Karpas-422 (cell line): ENCODE data around the gene RELA. TPM values are rescaled to one million over a fixed set of nuclear protein-coding genes. Genes with fewer than 3 reads are reported as not detected.

Experiments used
- DNase-seq: peaks from one replicate; pipeline ENCODE4 v3.0.0-alpha.2; 2015
- H2AFZ ChIP-seq: fragments of 200-600 bp; sonication (generic); 2 replicates; pipeline ENCODE4 v1.6.1; 2014; ENCODE audit warnings: antibody characterized with exemption, low read length, mixed read lengths
- H3K27ac ChIP-seq: fragments of 200-600 bp; sonication (generic); 2 replicates; pipeline ENCODE4 v1.5.1; 2014; ENCODE audit warnings: mild to moderate bottlenecking, low read length, moderate library complexity
- H3K27me3 ChIP-seq: fragments of 200-600 bp; sonication (generic); 2 replicates; pipeline ENCODE4 v1.6.1; 2014; ENCODE audit warnings: low read length, mixed read lengths
- H3K36me3 ChIP-seq: fragments of 200-600 bp; sonication (generic); 2 replicates; pipeline ENCODE4 v1.6.1; 2014; ENCODE audit warnings: low read length, mixed read lengths; ENCODE audit not compliant: insufficient read depth
- H3K4me1 ChIP-seq: fragments of 200-600 bp; sonication (generic); 2 replicates; pipeline ENCODE4 v1.6.1; 2014; ENCODE audit warnings: mild to moderate bottlenecking, low read length, mixed read lengths
- H3K4me2 ChIP-seq: fragments of 200-600 bp; sonication (generic); 2 replicates; pipeline ENCODE4 v1.6.1; 2014; ENCODE audit warnings: low read length, low read depth, mild to moderate bottlenecking; ENCODE audit not compliant: poor library complexity, severe bottlenecking
- H3K4me3 ChIP-seq: fragments of 200-600 bp; sonication (generic); 2 replicates; pipeline ENCODE4 v1.5.1; 2014; ENCODE audit warnings: mild to moderate bottlenecking, antibody characterized with exemption, low read length, mixed read lengths
- H3K79me2 ChIP-seq: fragments of 200-600 bp; sonication (generic); 2 replicates; pipeline ENCODE4 v1.6.1; 2014; ENCODE audit warnings: mild to moderate bottlenecking, low read length, mixed read lengths
- H3K9ac ChIP-seq: fragments of 200-600 bp; sonication (generic); 2 replicates; pipeline ENCODE4 v1.6.0; 2014; ENCODE audit warnings: low read length
- H3K9me2 ChIP-seq: fragments of 200-600 bp; sonication (generic), shearing (Covaris generic); replicated peaks from 2 replicates; pipeline ENCODE4 v1.6.0; 2014; ENCODE audit warnings: mild to moderate bottlenecking, low read length, moderate library complexity; ENCODE audit not compliant: insufficient read depth
- H3K9me3 ChIP-seq: fragments of 300-700, 200-600 bp; sonication (generic); 2 replicates; pipeline ENCODE4 v1.6.1; 2014; ENCODE audit warnings: low read length, mixed read lengths
- H4K20me1 ChIP-seq: fragments of 200-600 bp; sonication (generic); 2 replicates; pipeline ENCODE4 v1.6.1; 2014; ENCODE audit warnings: mild to moderate bottlenecking, antibody characterized with exemption, low read length, low read depth; ENCODE audit not compliant: insufficient read depth
- total RNA-seq: library from RNA; depleted of rRNA; stranded (reverse); fragments of >200 nt; shearing (Covaris generic); gene quantifications from 2 replicates; pipeline ENCODE4 v1.2.3, GENCODE V29; 2014; ENCODE audit warnings: low replicate concordance

Gene RELA
- total RNA-seq, 1 experiment from 2014 or later: 44.0 TPM

DNA sequence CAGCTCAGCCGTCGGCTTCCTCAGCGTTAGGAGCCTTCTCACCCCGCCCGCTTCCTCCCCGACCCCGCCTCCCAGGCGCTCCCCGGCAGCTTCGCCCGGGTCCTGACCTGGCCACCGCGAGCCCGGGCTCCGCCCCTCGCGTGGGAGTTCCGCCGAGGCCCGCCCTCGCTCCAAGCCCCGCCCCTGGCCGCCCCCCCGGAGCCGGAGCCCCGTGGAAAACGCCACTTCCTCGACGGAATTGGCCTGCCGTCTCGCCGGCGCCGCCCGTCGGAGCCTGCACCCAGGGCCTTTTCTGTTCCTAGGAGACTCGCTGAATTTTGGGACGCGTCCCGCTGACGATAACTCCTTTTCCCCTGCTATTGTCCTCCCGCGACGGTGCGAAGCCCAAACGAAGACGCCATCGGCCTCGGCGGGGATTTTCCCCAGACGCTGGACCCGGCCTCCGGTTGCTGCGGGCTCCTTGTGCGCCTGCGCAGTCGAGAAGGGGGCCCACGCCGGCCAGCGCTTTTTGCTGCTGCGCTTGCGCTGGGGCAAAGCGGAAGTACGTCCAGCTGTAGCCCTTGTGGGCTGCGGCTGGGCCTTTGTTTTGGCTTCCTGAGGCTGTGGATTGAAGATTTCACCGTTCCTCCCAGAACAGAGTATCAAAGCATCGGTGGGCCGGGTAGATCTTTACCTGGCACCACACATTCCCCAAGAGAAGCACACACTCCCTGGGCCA, 10.0 kb downstream of the RELA start:
- Histone ChIP-seq H2AFZ (no peak overlapping the region), H4K20me1 (no peaks in the 10 kb centered on the region; the same call in 1 of the 2 replicates), H3K27me3 (no peaks in the 10 kb centered on the region), H3K9me2 (no peaks in the 10 kb centered on the region), H3K36me3 (peaks cover 20% of the 10 kb centered on the region), H3K4me1 (peaks cover 24% of the 10 kb centered on the region), H3K4me2 (peak overlapping the region; percentile 84), H3K9me3 (no peaks in the 10 kb centered on the region), H3K9ac (peak overlapping the region; percentile 75), H3K27ac (peak overlapping the region; percentile 85), H3K4me3 (peak overlapping the region; percentile 58; the same call in 1 of the 2 replicates), H3K79me2 (no peaks in the 10 kb centered on the region)
- peak; percentile 95 for DNase-seq

DNA sequence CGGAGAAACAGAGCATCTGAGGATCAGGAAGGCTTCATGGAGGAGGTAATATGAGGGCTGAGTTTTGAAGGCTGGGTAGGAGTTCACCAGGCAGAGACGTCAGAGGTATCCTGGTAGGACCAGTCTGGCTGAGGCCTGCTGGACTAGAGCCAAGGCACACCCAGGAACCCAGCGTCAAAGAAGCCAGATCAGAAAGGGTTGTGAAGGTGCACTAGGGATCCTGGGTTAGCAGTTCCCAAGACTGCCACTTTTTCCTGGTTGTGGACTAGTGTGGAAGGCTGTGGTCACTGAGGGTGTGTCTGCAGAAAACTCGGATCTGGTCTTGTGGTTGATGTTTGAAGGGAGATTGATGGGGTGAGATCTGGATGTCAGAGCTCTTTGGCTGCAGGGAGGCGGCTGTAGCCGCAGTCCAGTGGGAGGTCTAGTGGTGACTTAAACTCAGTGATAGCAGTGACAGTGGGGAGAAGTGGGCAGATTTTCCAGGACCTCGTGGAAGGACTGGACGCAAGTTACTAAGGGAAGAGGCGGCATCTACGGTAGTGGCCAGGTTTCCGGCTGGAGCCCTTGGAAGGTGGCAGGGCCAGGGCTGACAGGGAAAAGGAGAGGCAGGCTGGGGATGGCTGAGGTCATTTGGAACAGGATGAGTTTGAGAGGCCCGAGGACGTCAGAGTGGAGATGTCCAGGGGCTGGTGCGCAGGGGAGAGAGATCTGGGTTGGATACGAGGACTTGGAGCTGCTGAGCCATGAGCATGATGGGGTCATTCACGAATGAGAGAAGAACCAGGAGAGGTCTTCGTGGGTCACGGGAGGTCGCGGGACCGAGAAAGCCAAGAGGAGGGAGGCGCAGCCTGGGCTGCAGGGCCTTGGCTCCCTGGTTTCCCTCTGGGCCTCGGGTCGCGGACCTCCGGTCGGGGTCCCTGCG, 10.9 kb downstream of the RELA start:
- Histone ChIP-seq H3K9me3 (no peaks in the 10 kb centered on the region), H3K4me1 (peaks cover 24% of the 10 kb centered on the region)

DNA sequence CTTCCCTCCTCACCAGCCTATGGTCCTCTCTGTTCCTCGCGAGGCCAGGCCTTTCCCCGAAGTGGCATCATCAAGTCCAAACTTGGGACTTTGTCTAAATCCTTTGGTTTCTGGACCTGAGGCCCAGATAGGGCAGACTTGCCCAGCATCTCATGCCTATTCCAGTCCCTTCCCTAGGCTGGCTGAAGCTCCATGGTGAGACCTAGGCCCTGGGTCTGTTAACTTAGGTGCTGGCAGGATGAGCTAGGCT, 11.5 kb downstream of the RELA start:
- no peaks in the 10 kb centered on the region; the same call in 1 of the 2 replicates for H4K20me1 ChIP-seq
- no peaks in the 10 kb centered on the region for H3K9me3 ChIP-seq

More for the DNA sequence above, 10.9 kb downstream of the RELA start:
- H3K27ac ChIP-seq: peak overlapping the region; percentile 85
- H3K9me2 ChIP-seq: no peaks in the 10 kb centered on the region
- no peak overlapping the region for H2AFZ ChIP-seq
- H3K79me2 ChIP-seq: no peaks in the 10 kb centered on the region
- H3K9ac ChIP-seq: peak overlapping the region; percentile 75
- peaks cover 13% of the 10 kb centered on the region; the same call in 1 of the 2 replicates for H3K36me3 ChIP-seq
- peak overlapping the region; percentile 58; the same call in 1 of the 2 replicates for H3K4me3 ChIP-seq
- H4K20me1 ChIP-seq: no peaks in the 10 kb centered on the region; the same call in 1 of the 2 replicates
- no peak for DNase-seq
- peak overlapping the region; percentile 84 for H3K4me2 ChIP-seq
- no peaks in the 10 kb centered on the region for H3K27me3 ChIP-seq

DNA sequence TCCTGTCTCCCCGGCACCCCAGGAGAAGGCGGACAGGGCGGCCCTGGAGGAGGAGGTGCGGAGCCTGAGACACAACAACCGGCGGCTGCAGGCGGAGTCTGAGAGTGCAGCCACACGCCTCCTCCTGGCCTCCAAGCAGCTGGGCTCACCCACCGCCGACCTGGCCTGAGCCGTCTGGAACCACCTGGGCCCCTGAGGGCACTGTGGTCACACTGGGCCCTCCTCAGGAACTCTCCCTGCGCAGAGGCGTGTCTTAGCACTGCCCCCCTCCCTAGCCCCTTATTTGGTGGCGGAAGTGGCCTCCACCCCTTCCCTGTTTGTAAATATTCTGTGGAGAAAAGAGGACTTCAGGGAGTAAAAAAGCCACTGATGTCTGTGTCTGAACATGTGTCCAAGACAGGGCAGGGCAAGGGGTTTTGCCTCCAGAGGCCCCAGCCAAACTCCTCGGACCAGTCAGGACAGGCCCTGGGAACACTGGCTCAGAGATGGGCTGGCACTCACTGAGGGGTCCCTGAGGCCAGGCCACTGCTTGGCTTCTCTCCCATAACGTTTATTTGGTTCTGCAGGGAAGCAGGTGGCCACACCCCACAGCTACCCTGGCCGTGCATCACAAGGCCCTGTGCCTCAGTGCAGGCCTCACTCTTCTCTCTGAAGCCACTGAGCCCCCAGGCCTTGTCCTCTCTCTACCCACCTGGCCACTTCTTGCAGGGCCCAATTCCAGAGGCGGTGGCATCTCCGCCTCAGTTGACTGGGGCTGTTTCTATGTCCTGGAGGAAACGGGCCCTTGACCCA, 12.0 kb downstream of the RELA start:
- Histone ChIP-seq H3K4me1 (peaks cover 24% of the 10 kb centered on the region), H3K4me3 (no peak overlapping the region), H3K9ac (no peak overlapping the region), H3K36me3 (peaks cover 11% of the 10 kb centered on the region; the same call in 1 of the 2 replicates), H2AFZ (no peak overlapping the region), H3K79me2 (no peaks in the 10 kb centered on the region), H3K9me3 (no peaks in the 10 kb centered on the region), H3K27me3 (no peaks in the 10 kb centered on the region), H4K20me1 (no peaks in the 10 kb centered on the region; the same call in 1 of the 2 replicates), H3K27ac (no peak overlapping the region), H3K9me2 (no peaks in the 10 kb centered on the region), H3K4me2 (no peak overlapping the region)
- DNase-seq: no peak

More for the DNA sequence above, 11.5 kb downstream of the RELA start:
- Histone ChIP-seq H3K36me3 (peaks cover 11% of the 10 kb centered on the region; the same call in 1 of the 2 replicates), H3K9me2 (no peaks in the 10 kb centered on the region), H3K4me2 (peak overlapping the region; percentile 84), H3K4me3 (no peak overlapping the region), H2AFZ (no peak overlapping the region), H3K4me1 (peaks cover 24% of the 10 kb centered on the region), H3K79me2 (no peaks in the 10 kb centered on the region), H3K27me3 (no peaks in the 10 kb centered on the region), H3K9ac (peak overlapping the region; percentile 75; the same call in 1 of the 2 replicates), H3K27ac (peak overlapping the region; percentile 85; the same call in 1 of the 2 replicates)
- no peak for DNase-seq

DNA sequence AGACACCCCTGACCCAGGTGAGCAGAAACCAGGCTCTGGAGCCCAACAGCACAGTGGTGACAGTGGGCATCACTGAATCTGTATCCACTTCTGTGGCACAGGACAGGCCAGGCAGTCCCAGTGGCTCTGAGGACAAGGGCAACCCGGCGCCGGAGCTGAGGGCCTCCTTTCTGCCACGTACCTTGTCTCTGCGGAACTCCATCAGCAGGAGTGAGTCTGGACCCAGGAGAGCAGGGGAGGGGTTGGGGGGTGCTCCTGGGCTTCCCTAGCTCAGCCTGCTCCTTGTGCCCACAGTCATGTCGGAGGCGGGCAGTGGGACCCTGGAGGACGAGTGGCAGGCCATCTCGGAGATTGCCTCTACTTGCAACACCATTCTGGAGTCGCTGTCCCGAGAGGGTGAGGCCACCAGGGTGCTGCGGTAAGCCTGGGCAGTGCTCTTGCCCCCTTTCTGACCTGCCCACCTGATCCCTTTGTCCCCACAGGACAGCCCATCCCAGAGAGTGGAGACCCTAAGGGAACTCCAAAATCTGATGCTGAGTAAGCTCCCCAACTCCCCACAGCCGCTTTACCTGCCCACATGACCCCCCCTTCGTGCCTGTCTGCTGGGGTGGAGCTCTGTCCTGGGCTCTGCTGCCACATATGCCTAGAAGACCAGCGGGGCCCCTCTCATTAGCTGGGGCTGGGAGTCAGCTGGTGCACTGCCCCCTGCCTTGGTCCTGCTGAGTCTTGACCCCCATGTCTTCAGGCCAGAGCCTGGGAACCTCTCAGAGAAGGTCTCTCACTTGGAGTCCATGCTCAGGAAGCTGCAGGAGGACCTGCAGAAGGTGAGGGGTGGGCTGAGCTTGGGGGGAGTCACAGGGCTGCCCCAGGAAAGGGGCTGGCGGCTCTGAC, 12.8 kb downstream of the RELA start:
- Histone ChIP-seq H3K9ac (no peak overlapping the region), H3K27me3 (no peaks in the 10 kb centered on the region), H3K4me2 (no peak overlapping the region), H3K4me3 (no peak overlapping the region), H3K79me2 (no peaks in the 10 kb centered on the region; the same call in 1 of the 2 replicates), H3K36me3 (peaks cover 12% of the 10 kb centered on the region; the same call in 1 of the 2 replicates), H3K9me3 (no peaks in the 10 kb centered on the region), H2AFZ (no peak overlapping the region), H3K9me2 (no peaks in the 10 kb centered on the region), H3K27ac (no peak overlapping the region), H3K4me1 (peaks cover 24% of the 10 kb centered on the region), H4K20me1 (no peaks in the 10 kb centered on the region; the same call in 1 of the 2 replicates)
- peak; percentile 32 for DNase-seq

DNA sequence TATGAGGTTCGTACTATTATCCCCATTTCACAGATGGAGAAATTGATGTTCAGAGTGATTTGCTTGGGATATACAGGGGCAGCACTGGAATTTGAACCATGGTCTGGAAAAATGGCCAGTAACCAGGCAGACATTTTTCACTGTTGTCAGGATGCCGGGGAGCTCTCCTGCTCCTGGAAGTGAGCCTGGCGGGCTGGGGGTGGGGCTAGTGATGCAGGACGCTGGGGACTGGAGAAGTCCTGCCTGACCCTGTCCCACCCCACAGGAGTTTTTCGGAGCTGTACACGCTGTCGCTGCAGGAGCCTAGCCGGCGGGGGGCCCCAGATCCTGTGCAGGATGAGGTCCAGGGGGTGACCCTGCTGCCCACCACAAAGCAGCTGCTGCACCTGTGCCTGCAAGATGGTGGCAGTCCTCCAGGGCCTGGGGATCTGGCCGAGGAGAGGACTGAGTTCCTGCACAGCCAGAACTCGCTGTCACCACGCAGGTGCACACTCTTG, 13.7 kb downstream of the RELA start:
- peak; percentile 38 for DNase-seq
- Histone ChIP-seq H3K9ac (no peak overlapping the region), H4K20me1 (peaks cover 4% of the 10 kb centered on the region; the same call in 1 of the 2 replicates), H3K4me1 (peaks cover 24% of the 10 kb centered on the region), H3K36me3 (peaks cover 14% of the 10 kb centered on the region; the same call in 1 of the 2 replicates), H3K79me2 (no peaks in the 10 kb centered on the region; the same call in 1 of the 2 replicates), H3K4me2 (no peak overlapping the region), H3K4me3 (no peak overlapping the region), H3K9me3 (no peaks in the 10 kb centered on the region), H3K9me2 (no peaks in the 10 kb centered on the region), H3K27me3 (no peaks in the 10 kb centered on the region), H2AFZ (no peak overlapping the region), H3K27ac (no peak overlapping the region)
